Umbilical cord (tissue), 2 donors: ENCODE results near the gene TNRC6A. TPM values are rescaled to one million over a fixed set of nuclear protein-coding genes. Genes with fewer than 3 reads are reported as not detected.
"Not testable (repeated sequence)": the region's sequence is repeated elsewhere in the genome, so short reads cannot be mapped to it uniquely, and the experiment has no call there.

Experiments
- DNase-seq: peaks from one replicate; pipeline ENCODE4 v3.0.0-alpha.2; 2015; ENCODE audit warnings: low spot score
- total RNA-seq: library from RNA; depleted of rRNA; stranded (reverse); fragments of >200 nt; gene quantifications from one replicate; pipeline ENCODE4 v1.2.3, GENCODE V29; 2014; ENCODE audit warnings: low replicate concordance; ENCODE audit not compliant: insufficient read depth

TNRC6A gene
- total RNA-seq, 1 donor from 2014 or later, result 38.8 TPM

GRCh38 chr16:24810951-24811843 is 81.7 kb downstream of the TNRC6A start:
- DNase-seq, result no peak

GRCh38 chr16:24812813-24813212 is 83.4 kb downstream of the TNRC6A start:
- not testable (repeated sequence) for DNase-seq

GRCh38 chr16:24815021-24815420 is 85.6 kb downstream of the TNRC6A start:
- DNase-seq, result no peak

GRCh38 chr16:24816688-24817087 is 87.2 kb downstream of the TNRC6A start:
- no peak for DNase-seq

- no peak for DNase-seq
Observed at GRCh38 chr16:24819462-24820040, 90.1 kb downstream of the TNRC6A start.

GRCh38 chr16:24820522-24820921 is 91.1 kb downstream of the TNRC6A start:
- no peak for DNase-seq

- no peak for DNase-seq
Observed at GRCh38 chr16:24821129-24821528, 91.7 kb downstream of the TNRC6A start.

- no peak for DNase-seq
Observed at GRCh38 chr16:24822542-24822941, 93.1 kb downstream of the TNRC6A start.

GRCh38 chr16:24822974-24823373 is 93.5 kb downstream of the TNRC6A start:
- no peak for DNase-seq

GRCh38 chr16:24825696-24826095 is 96.2 kb downstream of the TNRC6A start:
- DNase-seq, result peak; percentile 21

GRCh38 chr16:24826096-24826690 is 96.7 kb downstream of the TNRC6A start:
- DNase-seq, result no peak

GRCh38 chr16:24826817-24827566 is 97.5 kb downstream of the TNRC6A start:
- DNase-seq, result no peak

GRCh38 chr16:24829153-24829552 is 99.7 kb downstream of the TNRC6A start:
- no peak for DNase-seq

- no peak for DNase-seq
Observed at GRCh38 chr16:24833352-24833751, 103.9 kb downstream of the TNRC6A start.

GRCh38 chr16:24834459-24835335 is 105.2 kb downstream of the TNRC6A start:
- DNase-seq, result peak; percentile 21

- DNase-seq, result no peak
Observed at GRCh38 chr16:24836836-24837235, 107.4 kb downstream of the TNRC6A start.

- DNase-seq, result no peak
Observed at GRCh38 chr16:24837969-24838368, 108.5 kb downstream of the TNRC6A start.

- no peak for DNase-seq
Observed at GRCh38 chr16:24838554-24839266, 109.3 kb downstream of the TNRC6A start.

GRCh38 chr16:24839347-24839972 is 110.0 kb downstream of the TNRC6A start:
- no peak for DNase-seq

GRCh38 chr16:24841291-24841690 is 111.8 kb downstream of the TNRC6A start:
- DNase-seq, result no peak
